HEK293T (cell line): Measurements from ENCODE around the gene NCLN.

Experiments
- BHLHE40 ChIP-seq: fragments of 450-650 bp; IDR thresholded peaks from 2 replicates; pipeline ENCODE4 v1.6.1; 2016; ENCODE audit warnings: mild to moderate bottlenecking, moderate library complexity, borderline replicate concordance
- FOXA1 ChIP-seq: fragments of 450-650 bp; IDR thresholded peaks from 2 replicates; pipeline ENCODE4 v1.6.1; 2016; ENCODE audit warnings: mild to moderate bottlenecking
- FOXK2 ChIP-seq: fragments of 450-650 bp; IDR thresholded peaks from 2 replicates; pipeline ENCODE4 v1.6.1; 2016; ENCODE audit warnings: mild to moderate bottlenecking
- FOXM1 ChIP-seq: fragments of 450-650 bp; IDR thresholded peaks from 2 replicates; pipeline ENCODE4 v1.6.1; 2017; ENCODE audit warnings: mild to moderate bottlenecking, borderline replicate concordance
- HDGF ChIP-seq: fragments of 450-650 bp; IDR thresholded peaks from 2 replicates; pipeline ENCODE4 v1.6.1; 2017; ENCODE audit warnings: antibody characterized with exemption, borderline replicate concordance
- L3MBTL2 ChIP-seq: fragments of 450-650 bp; conservative IDR thresholded peaks from 2 replicates; pipeline ENCODE4 v1.6.1; 2016; ENCODE audit warnings: mild to moderate bottlenecking
- LEF1 ChIP-seq: fragments of 450-650 bp; IDR thresholded peaks from 2 replicates; pipeline ENCODE4 v1.6.1; 2017; ENCODE audit warnings: mild to moderate bottlenecking, borderline replicate concordance
- NFRKB ChIP-seq: fragments of 450-650 bp; IDR thresholded peaks from 2 replicates; pipeline ENCODE4 v1.6.1; 2016; ENCODE audit warnings: mild to moderate bottlenecking, moderate library complexity
- SUZ12 ChIP-seq: fragments of 450-650 bp; IDR thresholded peaks from 2 replicates; pipeline ENCODE4 v1.6.1; 2016; ENCODE audit warnings: mild to moderate bottlenecking
- ZNF384 ChIP-seq: fragments of 450-650 bp; IDR thresholded peaks from 2 replicates; pipeline ENCODE4 v1.6.1; 2016

GRCh38 chr19:3229346-3229743, 43.6 kb downstream of the NCLN start:
- no peak for TF ChIP-seq FOXK2
- no peak for TF ChIP-seq LEF1
- TF ChIP-seq L3MBTL2, result no peak
- TF ChIP-seq FOXM1, result no peak
- TF ChIP-seq ZNF384, result no peak
- no peak for TF ChIP-seq BHLHE40
- no peak for TF ChIP-seq NFRKB
- no peak for TF ChIP-seq SUZ12
- TF ChIP-seq HDGF, result no peak
- TF ChIP-seq FOXA1, result no peak
